Uterus (tissue), 4 donors: ENCODE data around the gene ZFPM1. TPM values are rescaled to one million over a fixed set of nuclear protein-coding genes. Genes with fewer than 3 reads are reported as not detected.

Experiments used
- DNase-seq, 2 donors: peaks; one replicate each; pipeline ENCODE4 v3.0.0-alpha.2; 2019 to 2020
- H3K27ac ChIP-seq, 2 donors: fragments of 200-600 bp; sonication (generic); 1 replicate in 1 of 2; 2 replicates in 1 of 2; pipeline ENCODE4 v1.5.1; 2016 to 2018
- H3K27me3 ChIP-seq, 2 donors: fragments of 200-600 bp; sonication (generic); one replicate each; pipeline ENCODE4 v1.5.1; 2018 to 2019; ENCODE audit warnings: control low read depth in 1 of 2
- H3K36me3 ChIP-seq, 2 donors: fragments of 200-600 bp; sonication (generic); one replicate each; pipeline ENCODE4 v1.5.1; 2019; ENCODE audit warnings: control low read depth in 1 of 2
- H3K4me1 ChIP-seq, 2 donors: fragments of 200-600 bp; sonication (generic); one replicate each; pipeline ENCODE4 v1.5.1; 2018 to 2019; ENCODE audit warnings: control low read depth in 1 of 2
- H3K4me3 ChIP-seq, 2 donors: fragments of 200-600 bp; sonication (generic); 1 replicate in 1 of 2; 2 replicates in 1 of 2; pipeline ENCODE4 v1.5.1; 2018 to 2019; ENCODE audit warnings: mild to moderate bottlenecking in 1 of 2
- H3K9me3 ChIP-seq, 2 donors: fragments of 200-600 bp; sonication (generic); one replicate each; pipeline ENCODE4 v1.5.1; 2019; ENCODE audit warnings: control low read depth in 1 of 2
- POLR2A ChIP-seq, 2 donors: fragments of 450-650 bp; IDR thresholded peaks; one replicate each; pipeline ENCODE4 v1.6.1; 2016; ENCODE audit warnings: antibody characterized with exemption in 2 of 2, mild to moderate bottlenecking in 1 of 2, moderate library complexity in 1 of 2
- intact Hi-C: fragments of 100-400 bp; cut with DNase I; formaldehyde crosslinking; loops from one replicate; pipeline ENCODE4 v1.15.1; 2023; ENCODE audit warnings: low total_unique reads
- total RNA-seq, 4 donors: library from RNA; depleted of rRNA in 3 of 4; stranded (reverse); fragments of >200 nt in 3 of 4; gene quantifications; one replicate each; pipeline versions ENCODE4 v1.1.0 to v1.2.4, GENCODE V29; 2014 to 2023
- TF ChIP-seq, protein P1 (sequence below), 4 experiments: fragments of 200-600 bp in 2 of 4; fragments of 450-650 bp in 2 of 4; sonication (generic) in 2 of 4; IDR thresholded peaks; one replicate each; pipeline ENCODE4 v1.5.1; 2016 to 2019; ENCODE audit warnings: antibody characterized with exemption in 4 of 4, mild to moderate bottlenecking in 2 of 4, moderate library complexity in 1 of 4
- donor health status: DM: yes; HTN: yes; CAD: no.

ZFPM1 gene
- total RNA-seq, 4 donors from 2014 or later = under 0.01 to 6.9 (median 0.77) TPM

DNA sequence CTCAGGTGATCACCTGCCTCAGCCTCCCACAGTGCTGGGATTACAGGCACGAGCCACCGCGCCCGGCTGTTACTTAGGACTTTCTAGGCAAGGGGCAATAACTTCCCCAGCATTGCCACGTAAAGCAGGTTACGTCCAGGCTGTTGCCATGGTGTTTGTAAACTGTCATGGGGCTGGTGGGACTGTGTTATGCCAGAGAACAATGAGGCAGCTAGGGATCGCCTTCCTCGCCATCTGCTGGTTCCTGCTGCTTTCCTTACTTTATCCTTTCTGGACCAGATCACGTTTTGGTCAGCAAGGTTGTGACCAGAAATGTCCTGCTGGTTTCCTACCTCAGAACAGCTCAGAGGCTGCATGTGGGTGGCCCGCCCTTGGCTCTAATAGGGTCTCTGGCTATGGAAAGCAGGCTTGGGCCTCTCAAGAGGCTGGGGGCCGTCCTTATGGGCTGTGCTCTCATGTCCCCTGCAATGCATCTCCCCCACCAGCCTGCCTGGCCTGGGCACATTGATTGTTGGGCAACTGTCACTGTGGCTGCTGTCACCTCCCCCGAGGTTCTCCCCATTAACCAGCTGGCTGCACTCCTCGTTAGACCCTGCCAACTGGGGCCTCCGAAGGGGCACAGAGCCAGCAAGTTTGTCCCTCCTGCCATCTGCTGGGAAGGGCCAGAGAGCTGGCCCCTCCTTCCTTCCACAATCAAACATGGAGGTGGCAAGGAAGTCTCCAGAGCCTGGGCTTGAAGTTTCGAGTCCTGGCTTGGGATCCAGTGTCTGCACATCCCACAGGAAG is 88.9 kb downstream of the ZFPM1 start:
- TF ChIP-seq, protein P1, sequence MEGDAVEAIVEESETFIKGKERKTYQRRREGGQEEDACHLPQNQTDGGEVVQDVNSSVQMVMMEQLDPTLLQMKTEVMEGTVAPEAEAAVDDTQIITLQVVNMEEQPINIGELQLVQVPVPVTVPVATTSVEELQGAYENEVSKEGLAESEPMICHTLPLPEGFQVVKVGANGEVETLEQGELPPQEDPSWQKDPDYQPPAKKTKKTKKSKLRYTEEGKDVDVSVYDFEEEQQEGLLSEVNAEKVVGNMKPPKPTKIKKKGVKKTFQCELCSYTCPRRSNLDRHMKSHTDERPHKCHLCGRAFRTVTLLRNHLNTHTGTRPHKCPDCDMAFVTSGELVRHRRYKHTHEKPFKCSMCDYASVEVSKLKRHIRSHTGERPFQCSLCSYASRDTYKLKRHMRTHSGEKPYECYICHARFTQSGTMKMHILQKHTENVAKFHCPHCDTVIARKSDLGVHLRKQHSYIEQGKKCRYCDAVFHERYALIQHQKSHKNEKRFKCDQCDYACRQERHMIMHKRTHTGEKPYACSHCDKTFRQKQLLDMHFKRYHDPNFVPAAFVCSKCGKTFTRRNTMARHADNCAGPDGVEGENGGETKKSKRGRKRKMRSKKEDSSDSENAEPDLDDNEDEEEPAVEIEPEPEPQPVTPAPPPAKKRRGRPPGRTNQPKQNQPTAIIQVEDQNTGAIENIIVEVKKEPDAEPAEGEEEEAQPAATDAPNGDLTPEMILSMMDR (IDR thresholded peaks at IDR 0.05) = no peak
- TF ChIP-seq POLR2A (IDR thresholded peaks at IDR 0.05) = no peak
- Histone ChIP-seq H3K4me1 (no peaks in the 10 kb centered on the region), H3K4me3 (no peak overlapping the region), H3K9me3 (peaks cover 0 to 11% of the 10 kb centered on the region in 2 donors), H3K27me3 (no peaks in the 10 kb centered on the region), H3K27ac (no peak overlapping the region), H3K36me3 (no peaks in the 10 kb centered on the region)
- DNase-seq = no peak
- intact Hi-C loops = no loop called here

DNA sequence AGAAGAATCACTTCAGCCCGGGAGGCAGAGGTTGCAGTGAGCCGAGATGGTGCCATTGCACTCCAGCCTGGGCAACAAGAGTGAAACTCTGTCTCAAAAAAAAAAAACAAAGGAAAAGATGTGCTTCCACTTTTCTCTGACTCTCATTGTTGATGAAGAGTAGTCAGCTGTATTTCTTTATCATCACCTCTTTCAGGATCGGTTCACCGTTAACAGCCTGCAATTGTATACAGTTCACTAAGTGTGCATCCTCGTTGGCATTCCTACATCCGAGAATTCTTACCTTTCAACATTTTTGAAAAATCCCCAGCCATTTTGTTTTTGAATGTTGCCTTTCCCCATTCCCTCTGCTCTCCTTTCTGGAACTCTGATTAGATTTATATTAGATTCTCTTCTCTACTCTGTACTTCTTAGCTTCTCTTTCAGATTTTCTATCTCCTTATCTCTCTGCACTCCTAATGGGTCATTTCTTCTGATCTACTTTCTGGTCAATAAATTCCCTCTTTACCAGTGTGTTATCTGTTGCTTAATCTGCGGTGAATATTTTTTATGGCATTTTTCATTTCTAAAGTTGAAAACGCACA is 90.2 kb downstream of the ZFPM1 start:
- no peak overlapping the region for H3K27ac ChIP-seq
- no peaks in the 10 kb centered on the region for H3K27me3 ChIP-seq
- H3K9me3 ChIP-seq = peaks cover 0 to 11% of the 10 kb centered on the region in 2 donors
- no peak for DNase-seq
- H3K4me1 ChIP-seq = no peaks in the 10 kb centered on the region
- no peak overlapping the region for H3K4me3 ChIP-seq
- no peak for TF ChIP-seq POLR2A (IDR thresholded peaks at IDR 0.05)
- TF ChIP-seq, protein P1 (IDR thresholded peaks at IDR 0.05) = no peak
- H3K36me3 ChIP-seq = no peaks in the 10 kb centered on the region
- intact Hi-C loops = no loop called here

DNA sequence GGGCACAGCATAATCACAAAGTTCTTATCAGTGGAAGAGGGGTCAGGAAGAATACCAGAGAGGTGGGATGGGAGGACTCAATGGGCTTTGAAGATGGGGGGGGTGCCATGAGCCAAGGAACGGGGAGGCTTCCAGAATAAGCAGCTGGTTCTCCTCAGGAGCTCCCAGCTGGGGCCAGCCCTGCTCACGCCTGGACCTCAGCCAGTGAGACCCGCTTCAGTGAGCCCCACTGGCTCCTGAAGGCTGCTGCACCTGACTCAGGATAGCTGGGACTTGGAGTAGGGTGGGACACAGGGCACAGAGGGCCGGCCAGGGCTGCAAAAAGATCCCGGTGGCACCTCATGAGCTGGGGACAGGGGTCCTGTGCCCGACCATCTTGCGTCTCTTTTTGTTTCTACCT is 92.7 kb downstream of the ZFPM1 start:
- peaks cover 0 to 11% of the 10 kb centered on the region in 2 donors for H3K9me3 ChIP-seq
- H3K36me3 ChIP-seq = no peaks in the 10 kb centered on the region
- H3K4me3 ChIP-seq = no peak overlapping the region
- no peak for DNase-seq
- H3K27ac ChIP-seq = no peak overlapping the region
- intact Hi-C loops = no loop called here
- no peaks in the 10 kb centered on the region for H3K4me1 ChIP-seq
- TF ChIP-seq POLR2A (IDR thresholded peaks at IDR 0.05) = no peak
- TF ChIP-seq, protein P1 (IDR thresholded peaks at IDR 0.05) = no peak
- no peaks in the 10 kb centered on the region for H3K27me3 ChIP-seq

DNA sequence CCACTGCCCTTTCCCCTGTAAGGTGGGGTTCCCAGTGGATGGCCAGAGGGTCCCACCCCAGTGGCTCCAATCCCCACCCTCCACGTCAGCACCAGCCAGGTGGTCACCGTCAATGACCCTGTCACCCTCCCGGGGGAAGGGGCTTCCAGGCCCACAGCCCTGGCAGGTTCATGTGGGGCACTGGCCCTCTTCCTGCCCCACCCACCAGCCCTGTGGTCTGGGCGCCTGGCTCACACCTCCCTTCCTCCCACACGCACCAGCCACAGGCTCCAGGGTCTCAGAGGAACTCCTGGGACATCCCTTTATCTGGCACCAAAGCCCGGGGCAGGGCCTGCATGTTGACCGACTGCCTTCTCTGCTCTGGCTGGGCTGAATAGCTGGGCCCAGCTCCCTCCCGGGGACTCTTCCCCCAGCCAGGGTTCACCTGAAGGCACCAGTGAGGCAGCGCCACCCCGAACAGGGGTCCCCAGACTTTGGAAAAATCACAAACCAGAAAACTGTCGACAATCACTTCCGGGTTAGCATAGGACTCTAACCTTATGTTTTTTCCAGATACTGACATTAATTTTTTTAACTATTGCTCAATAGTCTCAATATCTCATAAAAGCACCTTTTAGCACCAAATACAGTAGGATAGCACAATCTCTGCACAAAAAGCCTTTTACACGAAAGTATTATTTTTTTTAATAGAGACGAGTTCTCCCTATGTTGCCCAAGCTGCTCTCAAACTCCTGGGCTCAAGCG is 95.2 kb downstream of the ZFPM1 start:
- Histone ChIP-seq H3K27ac (no peak overlapping the region), H3K27me3 (no peaks in the 10 kb centered on the region), H3K36me3 (no peaks in the 10 kb centered on the region), H3K9me3 (peaks cover 0 to 4% of the 10 kb centered on the region in 2 donors), H3K4me3 (no peak overlapping the region), H3K4me1 (no peaks in the 10 kb centered on the region)
- intact Hi-C loops = no loop called here
- no peak for DNase-seq
- TF ChIP-seq, protein P1 (IDR thresholded peaks at IDR 0.05) = no peak
- TF ChIP-seq POLR2A (IDR thresholded peaks at IDR 0.05) = no peak

DNA sequence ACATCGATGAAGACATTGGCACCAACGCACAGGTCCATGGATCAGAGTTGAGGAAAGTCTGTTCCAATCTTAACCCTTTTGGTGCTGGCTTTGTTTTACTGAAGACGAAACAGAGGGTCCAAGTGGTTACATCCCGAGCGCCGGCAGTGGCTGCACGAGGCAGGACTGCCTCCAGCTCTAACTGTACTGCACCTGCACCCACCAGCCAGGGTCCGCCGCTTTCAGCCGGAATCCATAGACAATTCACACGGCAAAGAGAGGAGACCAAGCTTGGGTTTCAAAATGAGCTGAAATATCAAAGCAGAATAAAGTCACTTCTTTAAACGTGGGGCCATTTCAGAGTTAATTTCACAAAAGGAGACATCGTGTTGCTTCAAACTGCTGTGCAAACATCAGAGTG is 95.9 kb downstream of the ZFPM1 start:
- TF ChIP-seq, protein P1 (IDR thresholded peaks at IDR 0.05) = no peak
- TF ChIP-seq POLR2A (IDR thresholded peaks at IDR 0.05) = no peak
- Histone ChIP-seq H3K4me1 (no peaks in the 10 kb centered on the region), H3K4me3 (no peak overlapping the region), H3K36me3 (no peaks in the 10 kb centered on the region), H3K9me3 (no peaks in the 10 kb centered on the region), H3K27ac (no peak overlapping the region), H3K27me3 (no peaks in the 10 kb centered on the region)
- no peak for DNase-seq
- intact Hi-C loops = no loop called here
